ENCODE measurements around the gene SNX8.

- TF ChIP-seq CTCF (IDR thresholded peaks at IDR 0.05; ENCODE audit: low read depth, low read length, poor library complexity, severe bottlenecking) (peak; percentile 30), EZH2phosphoT487 (IDR thresholded peaks at IDR 0.05; ENCODE audit: borderline replicate concordance, low read length) (no peak)
These were observed 72.4 kb downstream of the SNX8 start, which contains the start of the genes MRM2 and NUDT1 for GRCh38 chr7:2241580-2242540.
